ENCODE measurements around the gene EEF2.
"Not testable (repeated sequence)": the region's sequence is repeated elsewhere in the genome, so short reads cannot be mapped to it uniquely, and the experiment has no call there.

The EEF2 gene

GRCh38 chr19:4019578-4019977 lies 34.3 kb upstream of the EEF2 start:
- 0 out of 2 replicates have a peak, but pooled peaks cover 2% of the 10 kb centered on the region for H3K4me1 ChIP-seq (ENCODE audit: insufficient read depth, low read length)
- H3K36me3 ChIP-seq (ENCODE audit: insufficient read depth, low read length), result no peaks in the 10 kb centered on the region; the same call in 1 of the 2 replicates
- H3K9ac ChIP-seq (ENCODE audit: low read depth, low read length), result no peak overlapping the region
- H3K9me3 ChIP-seq (ENCODE audit: control insufficient read depth, insufficient read depth, low read length), result no peaks in the 10 kb centered on the region

GRCh38 chr19:4018775-4019504 lies 33.7 kb upstream of the EEF2 start:
- H3K36me3 ChIP-seq (ENCODE audit: insufficient read depth, low read length), result no peaks in the 10 kb centered on the region; the same call in 1 of the 2 replicates
- no peaks in the 10 kb centered on the region for H3K9me3 ChIP-seq (ENCODE audit: control insufficient read depth, insufficient read depth, low read length)
- H3K9ac ChIP-seq (ENCODE audit: low read depth, low read length), result no peak overlapping the region
- H3K4me1 ChIP-seq (ENCODE audit: insufficient read depth, low read length), result 0 out of 2 replicates have a peak, but pooled peaks cover 4% of the 10 kb centered on the region

- Histone ChIP-seq H3K36me3 (ENCODE audit: insufficient read depth, low read length) (no peaks in the 10 kb centered on the region; the same call in 1 of the 2 replicates), H3K4me1 (ENCODE audit: insufficient read depth, low read length) (0 out of 2 replicates have a peak, but pooled peaks cover 4% of the 10 kb centered on the region), H3K9me3 (ENCODE audit: control insufficient read depth, insufficient read depth, low read length) (no peaks in the 10 kb centered on the region), H3K9ac (ENCODE audit: low read depth, low read length) (no peak overlapping the region)
Measured at GRCh38 chr19:4018140-4018613, 32.9 kb upstream of the EEF2 start.

GRCh38 chr19:4016903-4017638 lies 31.8 kb upstream of the EEF2 start:
- no peak overlapping the region for H3K9ac ChIP-seq (ENCODE audit: low read depth, low read length)
- 0 out of 2 replicates have a peak, but pooled peaks cover 4% of the 10 kb centered on the region for H3K4me1 ChIP-seq (ENCODE audit: insufficient read depth, low read length)
- H3K9me3 ChIP-seq (ENCODE audit: control insufficient read depth, insufficient read depth, low read length), result no peaks in the 10 kb centered on the region
- H3K36me3 ChIP-seq (ENCODE audit: insufficient read depth, low read length), result no peaks in the 10 kb centered on the region; the same call in 1 of the 2 replicates

- Histone ChIP-seq H3K9ac (ENCODE audit: low read depth, low read length) (no peak overlapping the region), H3K9me3 (ENCODE audit: control insufficient read depth, insufficient read depth, low read length) (no peaks in the 10 kb centered on the region), H3K36me3 (ENCODE audit: insufficient read depth, low read length) (no peaks in the 10 kb centered on the region; the same call in 1 of the 2 replicates), H3K4me1 (ENCODE audit: insufficient read depth, low read length) (0 out of 2 replicates have a peak, but pooled peaks cover 4% of the 10 kb centered on the region)
Measured at GRCh38 chr19:4016486-4016885, 31.2 kb upstream of the EEF2 start.

GRCh38 chr19:4015705-4016402 lies 30.6 kb upstream of the EEF2 start:
- no peak overlapping the region for H3K9ac ChIP-seq (ENCODE audit: low read depth, low read length)
- 0 out of 2 replicates have a peak, but pooled peaks cover 4% of the 10 kb centered on the region for H3K4me1 ChIP-seq (ENCODE audit: insufficient read depth, low read length)
- no peaks in the 10 kb centered on the region; the same call in 1 of the 2 replicates for H3K36me3 ChIP-seq (ENCODE audit: insufficient read depth, low read length)
- H3K9me3 ChIP-seq (ENCODE audit: control insufficient read depth, insufficient read depth, low read length), result no peaks in the 10 kb centered on the region

- peaks cover 4% of the 10 kb centered on the region; the same call in 1 of the 2 replicates for H3K36me3 ChIP-seq (ENCODE audit: insufficient read depth, low read length)
- H3K9ac ChIP-seq (ENCODE audit: low read depth, low read length), result no peak overlapping the region
- H3K9me3 ChIP-seq (ENCODE audit: control insufficient read depth, insufficient read depth, low read length), result no peaks in the 10 kb centered on the region
- H3K4me1 ChIP-seq (ENCODE audit: insufficient read depth, low read length), result 0 out of 2 replicates have a peak, but pooled peaks cover 4% of the 10 kb centered on the region
Measured at GRCh38 chr19:4014541-4015491, 29.6 kb upstream of the EEF2 start.

- Histone ChIP-seq H3K36me3 (ENCODE audit: insufficient read depth, low read length) (peaks cover 4% of the 10 kb centered on the region; the same call in 1 of the 2 replicates), H3K9ac (ENCODE audit: low read depth, low read length) (no peak overlapping the region), H3K4me1 (ENCODE audit: insufficient read depth, low read length) (0 out of 2 replicates have a peak, but pooled peaks cover 5% of the 10 kb centered on the region), H3K9me3 (ENCODE audit: control insufficient read depth, insufficient read depth, low read length) (no peaks in the 10 kb centered on the region)
Measured at GRCh38 chr19:4013886-4014540, 28.8 kb upstream of the EEF2 start.

- H3K9me3 ChIP-seq (ENCODE audit: control insufficient read depth, insufficient read depth, low read length), result no peaks in the 10 kb centered on the region
- no peak overlapping the region for H3K9ac ChIP-seq (ENCODE audit: low read depth, low read length)
- 0 out of 2 replicates have a peak, but pooled peaks cover 9% of the 10 kb centered on the region for H3K4me1 ChIP-seq (ENCODE audit: insufficient read depth, low read length)
- peaks cover 4% of the 10 kb centered on the region; the same call in 1 of the 2 replicates for H3K36me3 ChIP-seq (ENCODE audit: insufficient read depth, low read length)
Measured at GRCh38 chr19:4012975-4013634, 27.8 kb upstream of the EEF2 start.

- Histone ChIP-seq H3K4me1 (ENCODE audit: insufficient read depth, low read length) (0 out of 2 replicates have a peak, but pooled peaks cover 9% of the 10 kb centered on the region), H3K9me3 (ENCODE audit: control insufficient read depth, insufficient read depth, low read length) (no peaks in the 10 kb centered on the region), H3K36me3 (ENCODE audit: insufficient read depth, low read length) (peaks cover 4% of the 10 kb centered on the region; the same call in 1 of the 2 replicates), H3K9ac (ENCODE audit: low read depth, low read length) (no peak overlapping the region)
Measured at GRCh38 chr19:4012092-4012974, 27.1 kb upstream of the EEF2 start.

GRCh38 chr19:4011430-4011829 lies 26.2 kb upstream of the EEF2 start:
- H3K9ac ChIP-seq (ENCODE audit: low read depth, low read length); H3K36me3 ChIP-seq (ENCODE audit: insufficient read depth, low read length); H3K9me3 ChIP-seq (ENCODE audit: control insufficient read depth, insufficient read depth, low read length); H3K4me1 ChIP-seq (ENCODE audit: insufficient read depth, low read length): not testable (repeated sequence)

- Histone ChIP-seq H3K9me3 (ENCODE audit: control insufficient read depth, insufficient read depth, low read length) (no peaks in the 10 kb centered on the region; the same call in 1 of the 2 replicates), H3K9ac (ENCODE audit: low read depth, low read length) (no peak overlapping the region), H3K36me3 (ENCODE audit: insufficient read depth, low read length) (peaks cover 4% of the 10 kb centered on the region; the same call in 1 of the 2 replicates), H3K4me1 (ENCODE audit: insufficient read depth, low read length) (0 out of 2 replicates have a peak, but pooled peaks cover 9% of the 10 kb centered on the region)
Measured at GRCh38 chr19:4010808-4011110, 25.5 kb upstream of the EEF2 start.

Data from ES-I3 (cell line).